ENCODE data around the gene EPB42. TPM values are rescaled to one million over a fixed set of nuclear protein-coding genes. Genes with fewer than 3 reads are reported as not detected.

EPB42 gene
- polyA plus RNA-seq (2013): 0.66 TPM

GRCh38 chr15:43220991-43221403, at the start of gene EPB42:
EPB42 (minus strand) TSS chr15:43221018; CDS start chr15:43220825, 193 bp downstream.
- WGBS (ENCODE audit: insufficient coverage): 79% methylated on average over 3 of the region's 3 CpGs
- ChIA-PET CTCF (interaction anchor here (1.2 to 2.1 kb wide), 4 partner anchors 10 to 65 kb away, joined by 3 to 8 read pairs (median 5); no protein-coding TSS in a partner anchor), POLR2A (interaction anchor here (1.6 kb wide), 1 partner anchor 13 kb away, joined by 4 read pairs; no protein-coding TSS in a partner anchor)

GRCh38 chr15:43270113-43270665, 49.4 kb upstream of the EPB42 start:
- no peak for DNase-seq
- CTCF ChIA-PET: interaction anchor here (1.0 to 9.6 kb wide), 16 partner anchors 9 to 86 kb away, joined by 3 to 201 read pairs (median 6); no protein-coding TSS in a partner anchor
- Histone ChIP-seq H3K36me3 (ENCODE audit: control insufficient read depth in 4 of 4, insufficient read depth in 4 of 4, low read length in 3 of 4) (no peaks in the 10 kb centered on the region), H3K4me1 (ENCODE audit: control extremely low read depth in 1 of 4, control insufficient read depth in 4 of 4, insufficient read depth in 4 of 4, low read length in 3 of 4) (peaks cover 8 to 40% (median 22%) of the 10 kb centered on the region in 4 experiments), H3K27ac (ENCODE audit: insufficient read depth in 1 of 2, low read depth in 1 of 2, low read length in 2 of 2, poor library complexity in 1 of 2, severe bottlenecking in 2 of 2) (no peak overlapping the region), H3K9me3 (ENCODE audit: control extremely low read depth in 1 of 5, control insufficient read depth in 4 of 5, insufficient read depth in 2 of 5, low read depth in 1 of 5, low read length in 4 of 5) (peaks cover 0 to 6% (median 0%) of the 10 kb centered on the region in 5 experiments), H3K4me3 (ENCODE audit: control insufficient read depth in 1 of 7, extremely low read depth in 1 of 7, insufficient read depth in 4 of 7, low read depth in 2 of 7, low read length in 6 of 7) (peak overlapping the region in 2 of 7 experiments; percentile 20 to 36), H3K27me3 (replicated peaks in 2 of 5; ENCODE audit: control insufficient read depth in 4 of 5, insufficient read depth in 5 of 5, low read length in 4 of 5) (peaks cover 0 to 2% (median 0%) of the 10 kb centered on the region in 5 experiments)
- WGBS (ENCODE audit: insufficient coverage): 79% methylated on average over 4 of the region's 5 CpGs
- POLR2A ChIA-PET: no interaction called here

More at GRCh38 chr15:43220991-43221403, at the start of gene EPB42:
- DNase-seq: peak; percentile 47 to 82 (median 64)
- Histone ChIP-seq H3K27me3 (replicated peaks in 2 of 5; ENCODE audit: control insufficient read depth in 4 of 5, insufficient read depth in 5 of 5, low read length in 4 of 5) (no peaks in the 10 kb centered on the region), H3K4me1 (ENCODE audit: control extremely low read depth in 1 of 4, control insufficient read depth in 4 of 4, insufficient read depth in 4 of 4, low read length in 3 of 4) (peaks cover 0 to 15% (median 3%) of the 10 kb centered on the region in 4 experiments), H3K36me3 (ENCODE audit: control insufficient read depth in 4 of 4, insufficient read depth in 4 of 4, low read length in 3 of 4) (no peaks in the 10 kb centered on the region), H3K4me3 (ENCODE audit: control insufficient read depth in 1 of 7, extremely low read depth in 1 of 7, insufficient read depth in 4 of 7, low read depth in 2 of 7, low read length in 6 of 7) (no peak within 1 kb of the TSS), H3K27ac (ENCODE audit: insufficient read depth in 1 of 2, low read depth in 1 of 2, low read length in 2 of 2, poor library complexity in 1 of 2, severe bottlenecking in 2 of 2) (peak within 1 kb of the TSS in 1 of 2 experiments; percentile 25), H3K9me3 (ENCODE audit: control extremely low read depth in 1 of 5, control insufficient read depth in 4 of 5, insufficient read depth in 2 of 5, low read depth in 1 of 5, low read length in 4 of 5) (no peaks in the 10 kb centered on the region)

DNA sequence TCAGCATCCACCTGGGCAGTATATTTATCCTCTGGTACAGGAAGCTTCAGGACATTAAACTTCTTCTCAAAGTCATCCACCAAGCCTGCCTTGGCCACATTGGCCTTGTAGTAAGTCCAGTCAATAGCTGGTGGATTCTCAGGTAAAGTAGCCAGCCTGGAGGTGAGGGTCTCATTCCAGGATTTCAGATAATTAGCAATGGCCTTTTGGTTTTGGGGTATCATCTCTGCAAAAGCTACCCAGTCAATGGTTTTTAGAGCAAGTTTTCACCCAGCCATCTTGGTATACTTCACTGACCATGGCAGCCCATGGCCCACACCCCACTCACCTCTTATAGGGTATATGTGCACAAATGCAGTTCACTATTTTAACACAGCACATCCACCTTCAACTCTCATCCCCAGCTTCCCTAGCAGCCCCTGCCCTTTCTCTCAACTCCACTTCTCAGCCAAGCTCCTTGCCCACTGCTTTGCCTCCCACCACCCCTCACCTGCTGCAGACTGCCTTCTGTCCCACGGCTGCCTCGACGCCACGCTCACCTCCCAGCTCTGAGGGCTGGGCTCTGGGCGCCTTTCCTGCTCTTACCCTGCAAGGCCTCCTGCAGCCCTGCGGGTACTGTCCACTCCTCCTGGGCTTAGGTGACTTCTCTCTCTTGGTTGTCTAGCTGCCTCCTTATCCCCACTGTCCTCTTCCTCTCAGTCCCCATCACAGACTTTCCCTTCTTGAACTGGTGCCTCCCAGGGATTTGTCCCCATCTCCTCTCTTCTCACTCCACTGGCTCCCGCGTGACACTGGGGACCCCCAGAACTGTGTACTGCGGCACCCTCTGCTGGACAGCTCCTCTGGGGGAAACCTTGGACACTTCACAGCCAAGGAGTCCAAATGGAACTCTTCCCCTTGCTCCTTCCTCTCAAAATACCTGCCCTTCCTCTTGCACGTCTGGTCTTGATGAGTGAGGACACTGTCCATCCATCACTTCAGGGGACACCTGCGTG, 47.6 kb upstream of the EPB42 start:
- ChIA-PET POLR2A (interaction anchor here (0.6 to 1.5 kb wide), 2 partner anchors 44 to 48 kb away, joined by 5 to 6 read pairs; no protein-coding TSS in a partner anchor), CTCF (interaction anchor here (0.6 to 9.6 kb wide), 25 partner anchors 8 to 85 kb away, joined by 3 to 201 read pairs (median 5); partner anchors contain the start of gene EPB42)
- 65% methylated on average over 11 of the region's 11 CpGs for WGBS (ENCODE audit: insufficient coverage)
- Histone ChIP-seq H3K36me3 (ENCODE audit: control insufficient read depth in 4 of 4, insufficient read depth in 4 of 4, low read length in 3 of 4) (no peaks in the 10 kb centered on the region), H3K4me3 (ENCODE audit: control insufficient read depth in 1 of 7, extremely low read depth in 1 of 7, insufficient read depth in 4 of 7, low read depth in 2 of 7, low read length in 6 of 7) (no peak overlapping the region), H3K4me1 (ENCODE audit: control extremely low read depth in 1 of 4, control insufficient read depth in 4 of 4, insufficient read depth in 4 of 4, low read length in 3 of 4) (peaks cover 8 to 36% (median 21%) of the 10 kb centered on the region in 4 experiments), H3K27me3 (replicated peaks in 2 of 5; ENCODE audit: control insufficient read depth in 4 of 5, insufficient read depth in 5 of 5, low read length in 4 of 5) (peaks cover 0 to 2% (median 0%) of the 10 kb centered on the region in 5 experiments), H3K9me3 (ENCODE audit: control extremely low read depth in 1 of 5, control insufficient read depth in 4 of 5, insufficient read depth in 2 of 5, low read depth in 1 of 5, low read length in 4 of 5) (peaks cover 0 to 6% (median 0%) of the 10 kb centered on the region in 5 experiments), H3K27ac (ENCODE audit: insufficient read depth in 1 of 2, low read depth in 1 of 2, low read length in 2 of 2, poor library complexity in 1 of 2, severe bottlenecking in 2 of 2) (no peak overlapping the region)
- DNase-seq: peak; percentile 49 to 62 (median 60)

GRCh38 chr15:43267439-43267838, 46.6 kb upstream of the EPB42 start:
- no peak overlapping the region for H3K27ac ChIP-seq (ENCODE audit: insufficient read depth in 1 of 2, low read depth in 1 of 2, low read length in 2 of 2, poor library complexity in 1 of 2, severe bottlenecking in 2 of 2)
- 100% methylated on average over 2 of the region's 2 CpGs for WGBS (ENCODE audit: insufficient coverage)
- DNase-seq: no peak
- peaks cover 0 to 2% (median 0%) of the 10 kb centered on the region in 5 experiments for H3K27me3 ChIP-seq (replicated peaks in 2 of 5; ENCODE audit: control insufficient read depth in 4 of 5, insufficient read depth in 5 of 5, low read length in 4 of 5)
- ChIA-PET CTCF (interaction anchor here (1.3 to 9.6 kb wide), 12 partner anchors 9 to 81 kb away, joined by 5 to 201 read pairs (median 18); no protein-coding TSS in a partner anchor), POLR2A (no interaction called here)
- no peaks in the 10 kb centered on the region for H3K36me3 ChIP-seq (ENCODE audit: control insufficient read depth in 4 of 4, insufficient read depth in 4 of 4, low read length in 3 of 4)
- peaks cover 0 to 5% (median 0%) of the 10 kb centered on the region in 5 experiments for H3K9me3 ChIP-seq (ENCODE audit: control extremely low read depth in 1 of 5, control insufficient read depth in 4 of 5, insufficient read depth in 2 of 5, low read depth in 1 of 5, low read length in 4 of 5)
- no peak overlapping the region for H3K4me3 ChIP-seq (ENCODE audit: control insufficient read depth in 1 of 7, extremely low read depth in 1 of 7, insufficient read depth in 4 of 7, low read depth in 2 of 7, low read length in 6 of 7)
- H3K4me1 ChIP-seq (ENCODE audit: control extremely low read depth in 1 of 4, control insufficient read depth in 4 of 4, insufficient read depth in 4 of 4, low read length in 3 of 4): peaks cover 8 to 30% (median 18%) of the 10 kb centered on the region in 4 experiments

GRCh38 chr15:43266834-43267233, 46.0 kb upstream of the EPB42 start, which contains the start of gene TGM5:
TGM5 (minus strand) TSS chr15:43266928; CDS start chr15:43266849, 79 bp downstream.
- CTCF ChIA-PET: interaction anchor here (0.8 to 9.6 kb wide), 12 partner anchors 10 to 63 kb away, joined by 3 to 201 read pairs (median 18); no protein-coding TSS in a partner anchor

GRCh38 chr15:43266386-43266785, 45.6 kb upstream of the EPB42 start:
- no peak for DNase-seq
- Histone ChIP-seq H3K4me1 (ENCODE audit: control extremely low read depth in 1 of 4, control insufficient read depth in 4 of 4, insufficient read depth in 4 of 4, low read length in 3 of 4) (peaks cover 8 to 30% (median 18%) of the 10 kb centered on the region in 4 experiments), H3K36me3 (ENCODE audit: control insufficient read depth in 4 of 4, insufficient read depth in 4 of 4, low read length in 3 of 4) (no peaks in the 10 kb centered on the region), H3K27me3 (replicated peaks in 2 of 5; ENCODE audit: control insufficient read depth in 4 of 5, insufficient read depth in 5 of 5, low read length in 4 of 5) (peaks cover 0 to 2% (median 0%) of the 10 kb centered on the region in 5 experiments), H3K9me3 (ENCODE audit: control extremely low read depth in 1 of 5, control insufficient read depth in 4 of 5, insufficient read depth in 2 of 5, low read depth in 1 of 5, low read length in 4 of 5) (no peaks in the 10 kb centered on the region), H3K27ac (ENCODE audit: insufficient read depth in 1 of 2, low read depth in 1 of 2, low read length in 2 of 2, poor library complexity in 1 of 2, severe bottlenecking in 2 of 2) (no peak overlapping the region), H3K4me3 (ENCODE audit: control insufficient read depth in 1 of 7, extremely low read depth in 1 of 7, insufficient read depth in 4 of 7, low read depth in 2 of 7, low read length in 6 of 7) (no peak overlapping the region)
- ChIA-PET POLR2A (no interaction called here), CTCF (interaction anchor here (0.8 to 9.6 kb wide), 11 partner anchors 10 to 62 kb away, joined by 3 to 201 read pairs (median 25); no protein-coding TSS in a partner anchor)
- WGBS (ENCODE audit: insufficient coverage): 100% methylated on average over 2 of the region's 2 CpGs

More at GRCh38 chr15:43266834-43267233, 46.0 kb upstream of the EPB42 start, which contains the start of gene TGM5:
- Histone ChIP-seq H3K27ac (ENCODE audit: insufficient read depth in 1 of 2, low read depth in 1 of 2, low read length in 2 of 2, poor library complexity in 1 of 2, severe bottlenecking in 2 of 2) (no peak within 1 kb of the TSS), H3K27me3 (replicated peaks in 2 of 5; ENCODE audit: control insufficient read depth in 4 of 5, insufficient read depth in 5 of 5, low read length in 4 of 5) (peaks cover 0 to 2% (median 0%) of the 10 kb centered on the region in 5 experiments), H3K9me3 (ENCODE audit: control extremely low read depth in 1 of 5, control insufficient read depth in 4 of 5, insufficient read depth in 2 of 5, low read depth in 1 of 5, low read length in 4 of 5) (no peaks in the 10 kb centered on the region), H3K36me3 (ENCODE audit: control insufficient read depth in 4 of 4, insufficient read depth in 4 of 4, low read length in 3 of 4) (no peaks in the 10 kb centered on the region), H3K4me3 (ENCODE audit: control insufficient read depth in 1 of 7, extremely low read depth in 1 of 7, insufficient read depth in 4 of 7, low read depth in 2 of 7, low read length in 6 of 7) (no peak within 1 kb of the TSS), H3K4me1 (ENCODE audit: control extremely low read depth in 1 of 4, control insufficient read depth in 4 of 4, insufficient read depth in 4 of 4, low read length in 3 of 4) (peaks cover 8 to 30% (median 18%) of the 10 kb centered on the region in 4 experiments)
- 97% methylated on average over 7 of the region's 8 CpGs for WGBS (ENCODE audit: insufficient coverage)
- no peak for DNase-seq
- POLR2A ChIA-PET: no interaction called here

Measured in common myeloid progenitor, CD34-positive (primary cell).